K562 (cell line): ENCODE results near the gene PNMT. TPM values are rescaled to one million over a fixed set of nuclear protein-coding genes. Genes with fewer than 3 reads are reported as not detected.

Experiments
- CREBBP ChIP-seq: IDR thresholded peaks from one replicate; pipeline ENCODE4 v1.6.1; 2012; ENCODE audit warnings: low read depth, mild to moderate bottlenecking, control low read depth, inconsistent platforms, low read length
- DIDO1 ChIP-seq: fragments of 450-650 bp; IDR thresholded peaks from 2 replicates; pipeline ENCODE4 v1.6.1; 2016; ENCODE audit warnings: low read depth, missing biosample characterization, missing genetic modification characterization
- HNRNPK ChIP-seq: fragments of 200-400 bp; formaldehyde crosslinking; IDR thresholded peaks from one replicate; pipeline ENCODE4 v1.6.1; 2018; ENCODE audit warnings: mild to moderate bottlenecking, low read depth, low read length; ENCODE audit not compliant: poor library complexity, severe bottlenecking
- MXI1 ChIP-seq: IDR thresholded peaks from 2 replicates; pipeline ENCODE4 v1.6.1; 2011; ENCODE audit warnings: low read depth, mild to moderate bottlenecking, improper control_type of control experiment, low read length
- NCOA2 ChIP-seq, 2 experiments: fragments of 450-650 bp; IDR thresholded peaks; 2 replicates each; pipeline ENCODE4 v1.6.1; 2018; ENCODE audit warnings: mild to moderate bottlenecking in 2 of 2, moderate library complexity in 1 of 2; ENCODE audit not compliant: partially characterized antibody in 2 of 2
- NFYB ChIP-seq: IDR thresholded peaks from 2 replicates; pipeline ENCODE4 v1.6.1; 2011; ENCODE audit warnings: mild to moderate bottlenecking, moderate library complexity; ENCODE audit not compliant: insufficient read length; ENCODE audit errors: extremely low read depth
- POU5F1 ChIP-seq: fragments of 150-350 bp; IDR thresholded peaks from 2 replicates; pipeline ENCODE4 v1.6.1; 2014; ENCODE audit warnings: borderline replicate concordance, low read length, low read depth, mild to moderate bottlenecking; ENCODE audit not compliant: partially characterized antibody
- SIN3A ChIP-seq, 2 experiments: fragments of 150-350 bp in 1 of 2; IDR thresholded peaks; 2 replicates each; pipeline ENCODE4 v1.6.1; 2011 to 2016; ENCODE audit warnings: borderline replicate concordance in 2 of 2, low read depth in 2 of 2, low read length in 2 of 2, mild to moderate bottlenecking in 2 of 2, moderate library complexity in 2 of 2; ENCODE audit not compliant: control insufficient read depth in 1 of 2
- SIX5 ChIP-seq, 2 experiments: IDR thresholded peaks; 2 replicates each; pipeline ENCODE4 v1.6.1; 2011; ENCODE audit warnings: low read length in 2 of 2, borderline replicate concordance in 1 of 2, low read depth in 1 of 2, mild to moderate bottlenecking in 1 of 2, moderate library complexity in 1 of 2; ENCODE audit not compliant: insufficient read depth in 1 of 2
- SLC30A9 ChIP-seq: fragments of 250-450 bp; sonication (Bioruptor Pico); IDR thresholded peaks from 2 replicates; pipeline ENCODE4 v1.8.0; 2022; ENCODE audit warnings: mild to moderate bottlenecking, moderate library complexity
- SMAD4 ChIP-seq: fragments of 250-450 bp; sonication (Bioruptor Pico); conservative IDR thresholded peaks from 2 replicates; pipeline ENCODE4 v1.8.0; 2021; ENCODE audit warnings: inconsistent platforms, mild to moderate bottlenecking, moderate library complexity
- TEAD1 ChIP-seq, 2 experiments: fragments of 450-650 bp in 1 of 2; sonication (generic) in 1 of 2; formaldehyde crosslinking; IDR thresholded peaks; 2 replicates each; pipeline versions ENCODE4 v1.4.0 to v1.8.0; 2020 to 2022; ENCODE audit warnings: mild to moderate bottlenecking in 2 of 2, missing genetic modification reagents in 1 of 2
- ZNF146 ChIP-seq: IDR thresholded peaks from one replicate; pipeline ENCODE4 v1.6.1; 2018; ENCODE audit warnings: missing compliant biosample characterization; ENCODE audit not compliant: unreplicated experiment
- ZNF263 ChIP-seq: sonication (generic); formaldehyde crosslinking; IDR thresholded peaks from 2 replicates; pipeline ENCODE4 v1.8.0; 2022; ENCODE audit warnings: mild to moderate bottlenecking, missing genetic modification reagents, borderline replicate concordance
- ZNF436 ChIP-seq: fragments of 250-450, 450-650 bp; sonication (Bioruptor Pico); formaldehyde crosslinking; IDR thresholded peaks from 2 replicates; pipeline ENCODE4 v1.7.0; 2020; ENCODE audit warnings: mild to moderate bottlenecking
- ZNF699 ChIP-seq: fragments of 250-450 bp; sonication (Bioruptor Pico); IDR thresholded peaks from 2 replicates; pipeline ENCODE4 v1.8.0; 2021; ENCODE audit warnings: mild to moderate bottlenecking, moderate library complexity; ENCODE audit not compliant: insufficient replicate concordance
- polyA plus RNA-seq, 8 experiments: library from polyadenylated mRNA; depleted of rRNA in 4 of 8; stranded (reverse) in 5 of 8; unstranded in 3 of 8; fragments of >200 nt; fragmentation: Nextera tagmentation in 2 of 8; fragmentation: Illumina TruSeq in 1 of 8; extraction: Ambion mirVana in 2 of 8; extraction: Trizol in 1 of 8; gene quantifications; 2 replicates each; pipeline versions ENCODE4 v1.2.1 to v1.2.3, GENCODE V29; 2011 to 2014; ENCODE audit warnings: inconsistent platforms in 1 of 8, missing spikeins in 1 of 8
- total RNA-seq, 7 experiments: library from RNA; depleted of rRNA in 6 of 7; stranded (reverse); fragments of >200 nt in 6 of 7; fragmentation: Illumina TruSeq in 2 of 7; extraction: Trizol in 2 of 7; gene quantifications; 2 replicates each; pipeline versions ENCODE4 v1.2.1 to v1.2.3, GENCODE V29; 2011 to 2021; ENCODE audit warnings: low replicate concordance in 1 of 7
- TF ChIP-seq, protein P1 (sequence below), 2 experiments: fragments of 450-650 bp; IDR thresholded peaks; 2 replicates each; pipeline ENCODE4 v1.6.1; 2018; ENCODE audit warnings: mild to moderate bottlenecking in 2 of 2, low read depth in 1 of 2; ENCODE audit not compliant: partially characterized antibody in 2 of 2
- TF ChIP-seq, protein P2 (sequence below): sonication (generic); formaldehyde crosslinking; IDR thresholded peaks from 2 replicates; pipeline ENCODE4 v1.8.0; 2022; ENCODE audit warnings: missing genetic modification reagents, mild to moderate bottlenecking, borderline replicate concordance
- TF ChIP-seq, protein P3 (sequence below): fragments of 250-450 bp; sonication (Bioruptor Pico); IDR thresholded peaks from 2 replicates; pipeline ENCODE4 v1.6.1; 2021; ENCODE audit warnings: mild to moderate bottlenecking
- TF ChIP-seq, protein P4 (sequence below): fragments of 250-450 bp; sonication (Bioruptor Pico); IDR thresholded peaks from 2 replicates; pipeline ENCODE4 v1.8.0; 2022; ENCODE audit warnings: moderate library complexity, mild to moderate bottlenecking, inconsistent platforms

PNMT gene
- total and polyA plus RNA-seq, 9 of the 15 experiments (the other 6 are each of a cell fraction or from before 2014, with no cell fraction given), result 0.55 to 18.1 (median 5.8) TPM

DNA sequence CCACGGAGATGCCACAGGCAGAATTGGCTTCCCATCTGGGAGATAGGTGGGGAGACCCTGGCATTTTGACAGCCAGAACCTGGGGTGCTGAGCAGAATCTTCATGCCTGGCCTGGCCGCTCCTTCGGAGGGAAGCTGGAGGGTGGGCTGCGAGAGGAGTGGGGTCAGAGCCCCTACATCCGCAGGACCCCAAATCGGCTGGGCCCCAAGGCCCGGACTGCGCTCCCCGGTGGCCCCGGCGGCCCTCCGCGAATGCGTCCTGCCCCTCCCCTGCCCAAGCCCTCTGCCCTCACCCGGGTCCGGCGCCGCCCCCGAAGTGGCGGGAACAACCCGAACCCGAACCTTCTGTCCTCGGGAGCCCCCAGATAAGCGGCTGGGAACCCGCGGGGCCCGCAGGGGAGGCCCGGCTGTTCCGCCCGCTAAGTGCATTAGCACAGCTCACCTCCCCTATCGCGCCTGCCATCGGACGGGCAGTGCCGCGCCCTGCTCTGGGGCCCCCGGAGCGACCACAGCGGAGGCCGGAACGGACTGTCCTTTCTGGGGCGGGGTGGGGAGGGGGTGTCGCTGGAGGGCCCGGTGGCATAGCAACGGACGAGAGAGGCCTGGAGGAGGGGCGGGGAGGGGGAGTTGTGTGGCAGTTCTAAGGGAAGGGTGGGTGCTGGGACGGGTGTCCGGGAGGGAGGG lies 850 bp upstream of the PNMT start (continued):
- TF ChIP-seq ZNF699 (CRISPR knock-in tag) (no peak), ZNF146 (CRISPR knock-in tag) (no peak), SMAD4 (CRISPR knock-in tag) (peak; percentile 88), SIN3A (IDR thresholded peaks at IDR 0.05; ENCODE audit: borderline replicate concordance in 2 of 2, control insufficient read depth in 1 of 2, low read depth in 2 of 2, low read length in 2 of 2) (no peak; a peak in 1 of 4 replicates), TEAD1 (CRISPR knock-in tag; IDR thresholded peaks at IDR 0.05) (0 out of 4 replicates have a peak, but pooled peaks of 1 of the 2 experiments have one; percentile 40), POU5F1 (no peak), NCOA2 (IDR thresholded peaks at IDR 0.05; ENCODE audit: partially characterized antibody in 2 of 2) (no peak), NFYB (no peak), ZNF263 (no peak), SIX5 (IDR thresholded peaks at IDR 0.05; ENCODE audit: borderline replicate concordance in 1 of 2, insufficient read depth in 1 of 2, low read depth in 1 of 2, low read length in 2 of 2) (no peak), SLC30A9 (CRISPR knock-in tag) (no peak), CREBBP (no peak), ZNF436 (CRISPR knock-in tag) (no peak), HNRNPK (peak; percentile 16), MXI1 (no peak), DIDO1 (tag) (no peak)
- TF ChIP-seq, protein P1, sequence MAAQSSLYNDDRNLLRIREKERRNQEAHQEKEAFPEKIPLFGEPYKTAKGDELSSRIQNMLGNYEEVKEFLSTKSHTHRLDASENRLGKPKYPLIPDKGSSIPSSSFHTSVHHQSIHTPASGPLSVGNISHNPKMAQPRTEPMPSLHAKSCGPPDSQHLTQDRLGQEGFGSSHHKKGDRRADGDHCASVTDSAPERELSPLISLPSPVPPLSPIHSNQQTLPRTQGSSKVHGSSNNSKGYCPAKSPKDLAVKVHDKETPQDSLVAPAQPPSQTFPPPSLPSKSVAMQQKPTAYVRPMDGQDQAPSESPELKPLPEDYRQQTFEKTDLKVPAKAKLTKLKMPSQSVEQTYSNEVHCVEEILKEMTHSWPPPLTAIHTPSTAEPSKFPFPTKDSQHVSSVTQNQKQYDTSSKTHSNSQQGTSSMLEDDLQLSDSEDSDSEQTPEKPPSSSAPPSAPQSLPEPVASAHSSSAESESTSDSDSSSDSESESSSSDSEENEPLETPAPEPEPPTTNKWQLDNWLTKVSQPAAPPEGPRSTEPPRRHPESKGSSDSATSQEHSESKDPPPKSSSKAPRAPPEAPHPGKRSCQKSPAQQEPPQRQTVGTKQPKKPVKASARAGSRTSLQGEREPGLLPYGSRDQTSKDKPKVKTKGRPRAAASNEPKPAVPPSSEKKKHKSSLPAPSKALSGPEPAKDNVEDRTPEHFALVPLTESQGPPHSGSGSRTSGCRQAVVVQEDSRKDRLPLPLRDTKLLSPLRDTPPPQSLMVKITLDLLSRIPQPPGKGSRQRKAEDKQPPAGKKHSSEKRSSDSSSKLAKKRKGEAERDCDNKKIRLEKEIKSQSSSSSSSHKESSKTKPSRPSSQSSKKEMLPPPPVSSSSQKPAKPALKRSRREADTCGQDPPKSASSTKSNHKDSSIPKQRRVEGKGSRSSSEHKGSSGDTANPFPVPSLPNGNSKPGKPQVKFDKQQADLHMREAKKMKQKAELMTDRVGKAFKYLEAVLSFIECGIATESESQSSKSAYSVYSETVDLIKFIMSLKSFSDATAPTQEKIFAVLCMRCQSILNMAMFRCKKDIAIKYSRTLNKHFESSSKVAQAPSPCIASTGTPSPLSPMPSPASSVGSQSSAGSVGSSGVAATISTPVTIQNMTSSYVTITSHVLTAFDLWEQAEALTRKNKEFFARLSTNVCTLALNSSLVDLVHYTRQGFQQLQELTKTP (IDR thresholded peaks at IDR 0.05; ENCODE audit: low read depth in 1 of 2, partially characterized antibody in 2 of 2), result no peak
- TF ChIP-seq, protein P2, sequence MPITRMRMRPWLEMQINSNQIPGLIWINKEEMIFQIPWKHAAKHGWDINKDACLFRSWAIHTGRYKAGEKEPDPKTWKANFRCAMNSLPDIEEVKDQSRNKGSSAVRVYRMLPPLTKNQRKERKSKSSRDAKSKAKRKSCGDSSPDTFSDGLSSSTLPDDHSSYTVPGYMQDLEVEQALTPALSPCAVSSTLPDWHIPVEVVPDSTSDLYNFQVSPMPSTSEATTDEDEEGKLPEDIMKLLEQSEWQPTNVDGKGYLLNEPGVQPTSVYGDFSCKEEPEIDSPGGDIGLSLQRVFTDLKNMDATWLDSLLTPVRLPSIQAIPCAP (CRISPR knock-in tag), result no peak
- TF ChIP-seq, protein P3, sequence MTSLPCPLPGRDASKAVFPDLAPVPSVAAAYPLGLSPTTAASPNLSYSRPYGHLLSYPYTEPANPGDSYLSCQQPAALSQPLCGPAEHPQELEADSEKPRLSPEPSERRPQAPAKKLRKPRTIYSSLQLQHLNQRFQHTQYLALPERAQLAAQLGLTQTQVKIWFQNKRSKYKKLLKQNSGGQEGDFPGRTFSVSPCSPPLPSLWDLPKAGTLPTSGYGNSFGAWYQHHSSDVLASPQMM, result no peak
- TF ChIP-seq, protein P4, sequence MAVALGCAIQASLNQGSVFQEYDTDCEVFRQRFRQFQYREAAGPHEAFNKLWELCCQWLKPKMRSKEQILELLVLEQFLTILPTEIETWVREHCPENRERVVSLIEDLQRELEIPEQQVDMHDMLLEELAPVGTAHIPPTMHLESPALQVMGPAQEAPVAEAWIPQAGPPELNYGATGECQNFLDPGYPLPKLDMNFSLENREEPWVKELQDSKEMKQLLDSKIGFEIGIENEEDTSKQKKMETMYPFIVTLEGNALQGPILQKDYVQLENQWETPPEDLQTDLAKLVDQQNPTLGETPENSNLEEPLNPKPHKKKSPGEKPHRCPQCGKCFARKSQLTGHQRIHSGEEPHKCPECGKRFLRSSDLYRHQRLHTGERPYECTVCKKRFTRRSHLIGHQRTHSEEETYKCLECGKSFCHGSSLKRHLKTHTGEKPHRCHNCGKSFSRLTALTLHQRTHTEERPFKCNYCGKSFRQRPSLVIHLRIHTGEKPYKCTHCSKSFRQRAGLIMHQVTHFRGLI (CRISPR knock-in tag), result no peak
